ENCODE measurements around the gene PRTFDC1. TPM values are rescaled to one million over a fixed set of nuclear protein-coding genes. Genes with fewer than 3 reads are reported as not detected.

Gene PRTFDC1
- total and polyA plus RNA-seq, 11 donors = 1.9 to 13.1 (median 4.6) TPM

DNA sequence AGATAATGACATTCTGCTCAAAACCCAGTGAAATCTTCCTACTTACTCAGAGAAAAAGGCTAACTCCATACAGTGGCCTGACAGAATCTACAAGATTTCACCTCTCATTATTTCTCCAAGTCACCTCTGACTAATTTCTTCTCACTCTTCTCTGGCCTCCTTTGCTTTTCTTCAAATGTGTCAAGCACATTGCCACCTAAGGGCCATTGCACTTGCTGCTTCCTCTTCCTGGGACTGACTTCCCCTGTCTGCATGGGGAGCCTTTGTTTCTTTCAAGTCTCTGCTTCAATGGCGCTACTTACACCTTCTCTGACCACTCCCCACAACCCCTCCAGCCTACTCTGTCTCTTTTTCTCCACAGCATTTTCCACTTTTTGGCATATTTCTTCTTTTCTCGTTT is 36.0 kb downstream of the PRTFDC1 start:
- no peak overlapping the region for H3K27ac ChIP-seq
- WGBS, 4 donors = 80 to 90% (median 87%) methylated on average over 2 of the region's 2 CpGs
- intact Hi-C loops (cut with DNase I) = no loop called here
- TF ChIP-seq, protein P1, sequence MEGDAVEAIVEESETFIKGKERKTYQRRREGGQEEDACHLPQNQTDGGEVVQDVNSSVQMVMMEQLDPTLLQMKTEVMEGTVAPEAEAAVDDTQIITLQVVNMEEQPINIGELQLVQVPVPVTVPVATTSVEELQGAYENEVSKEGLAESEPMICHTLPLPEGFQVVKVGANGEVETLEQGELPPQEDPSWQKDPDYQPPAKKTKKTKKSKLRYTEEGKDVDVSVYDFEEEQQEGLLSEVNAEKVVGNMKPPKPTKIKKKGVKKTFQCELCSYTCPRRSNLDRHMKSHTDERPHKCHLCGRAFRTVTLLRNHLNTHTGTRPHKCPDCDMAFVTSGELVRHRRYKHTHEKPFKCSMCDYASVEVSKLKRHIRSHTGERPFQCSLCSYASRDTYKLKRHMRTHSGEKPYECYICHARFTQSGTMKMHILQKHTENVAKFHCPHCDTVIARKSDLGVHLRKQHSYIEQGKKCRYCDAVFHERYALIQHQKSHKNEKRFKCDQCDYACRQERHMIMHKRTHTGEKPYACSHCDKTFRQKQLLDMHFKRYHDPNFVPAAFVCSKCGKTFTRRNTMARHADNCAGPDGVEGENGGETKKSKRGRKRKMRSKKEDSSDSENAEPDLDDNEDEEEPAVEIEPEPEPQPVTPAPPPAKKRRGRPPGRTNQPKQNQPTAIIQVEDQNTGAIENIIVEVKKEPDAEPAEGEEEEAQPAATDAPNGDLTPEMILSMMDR (IDR thresholded peaks at IDR 0.05) = no peak
- no peak for TF ChIP-seq POLR2A (IDR thresholded peaks at IDR 0.05)
- no peak for DNase-seq
- no peak for ATAC-seq
- peaks cover 0 to 41% (median 2%) of the 10 kb centered on the region in 12 donors for H3K4me1 ChIP-seq
- no peaks in the 10 kb centered on the region for H3K36me3 ChIP-seq
- no peaks in the 10 kb centered on the region for H3K27me3 ChIP-seq
- no peak overlapping the region for H3K4me3 ChIP-seq
- H3K9me3 ChIP-seq = peaks cover 0 to 4% (median 0%) of the 10 kb centered on the region in 12 donors

DNA sequence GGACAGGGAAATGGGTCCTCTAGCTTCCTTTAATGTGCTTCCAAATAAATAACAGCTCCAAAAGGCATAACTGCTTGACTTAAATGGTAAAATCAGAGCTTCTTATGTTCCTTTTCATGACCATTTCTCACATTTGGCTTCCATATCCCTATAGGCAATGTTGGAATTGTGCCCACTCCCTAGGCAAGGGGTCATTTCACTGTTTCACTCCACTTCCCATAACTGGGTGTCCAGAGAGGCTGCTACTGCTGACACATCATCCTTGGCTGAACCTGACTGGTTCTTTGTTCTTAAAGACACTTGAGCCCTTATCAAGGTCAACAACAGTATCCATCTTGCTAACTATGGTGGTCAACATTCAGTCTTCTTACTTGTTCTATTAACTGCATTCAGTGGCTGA is 37.1 kb downstream of the PRTFDC1 start:
- H3K4me3 ChIP-seq = no peak overlapping the region
- TF ChIP-seq, protein P1 (IDR thresholded peaks at IDR 0.05) = no peak
- TF ChIP-seq POLR2A (IDR thresholded peaks at IDR 0.05) = no peak
- no peak overlapping the region for H3K27ac ChIP-seq
- DNase-seq = no peak
- H3K27me3 ChIP-seq = no peaks in the 10 kb centered on the region
- no peak for ATAC-seq
- peaks cover 0 to 35% (median 2%) of the 10 kb centered on the region in 12 donors for H3K4me1 ChIP-seq
- H3K9me3 ChIP-seq = peaks cover 0 to 4% (median 0%) of the 10 kb centered on the region in 12 donors
- intact Hi-C loops (cut with DNase I) = no loop called here
- no peaks in the 10 kb centered on the region for H3K36me3 ChIP-seq

DNA sequence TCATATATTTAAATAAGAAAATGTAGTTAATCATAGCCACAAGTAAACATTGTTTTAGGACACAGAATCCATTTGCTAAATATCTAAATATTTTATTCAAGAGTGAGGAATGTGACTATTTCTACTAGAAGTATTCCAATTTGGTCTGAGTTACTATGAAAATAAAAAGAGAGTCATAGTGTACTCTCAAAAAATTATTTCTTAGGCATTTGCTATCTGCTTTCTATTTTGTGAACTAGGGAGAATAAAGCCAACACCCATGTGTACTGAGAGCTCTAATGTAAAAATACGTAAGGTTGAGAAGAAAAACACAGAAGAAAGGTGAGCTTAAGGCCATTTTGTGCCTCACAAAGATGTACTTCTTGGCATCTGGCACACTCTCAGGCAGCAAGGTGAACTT is 38.3 kb downstream of the PRTFDC1 start:
- ATAC-seq (no peak), DNase-seq (no peak)
- intact Hi-C loops (cut with DNase I) = no loop called here
- H3K4me3 ChIP-seq = no peak overlapping the region
- H3K9me3 ChIP-seq = peaks cover 0 to 4% (median 0%) of the 10 kb centered on the region in 12 donors
- H3K4me1 ChIP-seq = peaks cover 0 to 35% (median 2%) of the 10 kb centered on the region in 12 donors
- no peaks in the 10 kb centered on the region for H3K27me3 ChIP-seq
- 80 to 93% (median 86%) methylated on average over 1 of the region's 1 CpG for WGBS, 4 donors
- H3K36me3 ChIP-seq = no peaks in the 10 kb centered on the region
- H3K27ac ChIP-seq = peak overlapping the region in 3 of 12 donors; percentile 9 to 15 (median 14)
- TF ChIP-seq POLR2A (IDR thresholded peaks at IDR 0.05) = no peak
- TF ChIP-seq, protein P1 (IDR thresholded peaks at IDR 0.05) = no peak

DNA sequence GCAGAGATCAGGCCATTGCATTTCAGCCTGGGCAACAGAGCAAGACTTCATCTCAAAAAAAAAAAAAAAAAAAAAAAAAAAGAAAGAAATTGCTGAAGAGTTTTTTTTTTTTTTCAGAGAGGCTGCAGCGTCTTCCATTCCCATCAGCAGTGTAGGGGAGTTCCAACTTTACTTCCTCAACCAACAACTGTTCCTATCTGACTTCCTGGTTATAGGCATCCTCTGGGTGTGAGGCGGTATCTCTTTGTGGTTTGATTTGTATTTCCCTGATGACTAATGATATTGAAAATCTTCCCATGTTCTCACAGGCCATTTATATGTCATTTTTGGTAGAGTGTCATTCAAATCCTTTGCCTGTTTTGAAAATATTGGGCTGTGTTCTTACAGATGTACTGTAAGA is 40.2 kb downstream of the PRTFDC1 start:
- WGBS, 4 donors = 44 to 58% (median 53%) methylated on average over 2 of the region's 2 CpGs
- peak; percentile 51 to 87 (median 60) for ATAC-seq

More for the DNA sequence above, 40.2 kb downstream of the PRTFDC1 start:
- intact Hi-C loops (cut with DNase I) = no loop called here
- no peaks in the 10 kb centered on the region for H3K9me3 ChIP-seq
- peak overlapping the region in 1 of 12 donors; percentile 11 for H3K27ac ChIP-seq
- H3K4me1 ChIP-seq = peaks cover 0 to 35% (median 2%) of the 10 kb centered on the region in 12 donors
- TF ChIP-seq, protein P1 (IDR thresholded peaks at IDR 0.05) = no peak
- TF ChIP-seq POLR2A (IDR thresholded peaks at IDR 0.05) = no peak
- no peaks in the 10 kb centered on the region for H3K36me3 ChIP-seq
- DNase-seq = no peak
- H3K4me3 ChIP-seq = no peak overlapping the region
- H3K27me3 ChIP-seq = no peaks in the 10 kb centered on the region

Data from heart left ventricle (tissue), 16 donors.